RWPE2 (cell line): Measurements from ENCODE around the gene CLTCL1.

ENCODE experiments used
- ATAC-seq: fragments of 200-7000 bp; cut with Tn5 transposase; 3 replicates; pipeline ENCODE4 v1.9.1; 2021; ENCODE audit warnings: low read depth
- DNase-seq: peaks from one replicate; pipeline ENCODE4 v3.0.0-alpha.2; 2020; ENCODE audit warnings: low spot score
- H3K27ac ChIP-seq: fragments of 450-650 bp; 2 replicates; pipeline ENCODE4 v1.5.1; 2017; ENCODE audit warnings: mild to moderate bottlenecking; ENCODE audit not compliant: poor library complexity, severe bottlenecking
- H3K27me3 ChIP-seq: fragments of 250-450 bp; sonication (Bioruptor Pico); 2 replicates; pipeline ENCODE4 v1.5.1; 2021; ENCODE audit warnings: mild to moderate bottlenecking, moderate library complexity; ENCODE audit not compliant: insufficient read depth, poor library complexity, severe bottlenecking
- H3K36me3 ChIP-seq: fragments of 250-450 bp; sonication (Bioruptor Pico); 2 replicates; pipeline ENCODE4 v1.5.1; 2020; ENCODE audit warnings: low read depth, mild to moderate bottlenecking, moderate library complexity
- H3K4me1 ChIP-seq: fragments of 250-450 bp; sonication (Bioruptor Pico); 2 replicates; pipeline ENCODE4 v1.5.1; 2021; ENCODE audit warnings: mild to moderate bottlenecking, moderate library complexity; ENCODE audit not compliant: insufficient read depth, poor library complexity, severe bottlenecking
- H3K4me3 ChIP-seq: fragments of 250-450 bp; sonication (Bioruptor Pico); 2 replicates; pipeline ENCODE4 v1.5.1; 2021; ENCODE audit warnings: mild to moderate bottlenecking, moderate library complexity; ENCODE audit not compliant: severe bottlenecking
- H3K9me3 ChIP-seq: fragments of 250-450 bp; sonication (Bioruptor Pico); 2 replicates; pipeline ENCODE4 v1.5.1; 2021; ENCODE audit warnings: mild to moderate bottlenecking, moderate library complexity; ENCODE audit not compliant: severe bottlenecking
- CTCF ChIP-seq: fragments of 450-650 bp; IDR thresholded peaks from one replicate; pipeline ENCODE4 v1.5.1; 2017; ENCODE audit warnings: mild to moderate bottlenecking, moderate library complexity; ENCODE audit not compliant: poor library complexity, severe bottlenecking

CLTCL1 gene

GRCh38 chr22:19147195-19147780 lies 144.2 kb downstream of the CLTCL1 start:
- TF ChIP-seq CTCF, result no peak
- Histone ChIP-seq H3K9me3 (no peaks in the 10 kb centered on the region), H3K27me3 (peaks cover 40% of the 10 kb centered on the region)

GRCh38 chr22:19146215-19146968 lies 145.1 kb downstream of the CLTCL1 start:
- peaks cover 3% of the 10 kb centered on the region for H3K4me1 ChIP-seq
- H3K27ac ChIP-seq, result no peak overlapping the region
- ATAC-seq (no peak), DNase-seq (no peak)
- TF ChIP-seq CTCF, result no peak
- peaks cover 31% of the 10 kb centered on the region for H3K27me3 ChIP-seq
- H3K36me3 ChIP-seq, result peaks cover 14% of the 10 kb centered on the region
- H3K9me3 ChIP-seq, result no peaks in the 10 kb centered on the region
- no peak overlapping the region for H3K4me3 ChIP-seq

More at GRCh38 chr22:19147195-19147780, 144.2 kb downstream of the CLTCL1 start:
- no peak overlapping the region for H3K27ac ChIP-seq
- H3K36me3 ChIP-seq, result peaks cover 5% of the 10 kb centered on the region
- H3K4me3 ChIP-seq, result no peak overlapping the region
- no peak for ATAC-seq
- no peak for DNase-seq
- peaks cover 3% of the 10 kb centered on the region for H3K4me1 ChIP-seq

GRCh38 chr22:19143967-19144400 lies 147.5 kb downstream of the CLTCL1 start:
- peaks cover 3% of the 10 kb centered on the region for H3K4me1 ChIP-seq
- H3K27ac ChIP-seq, result no peak overlapping the region
- H3K36me3 ChIP-seq, result peaks cover 36% of the 10 kb centered on the region
- peaks cover 14% of the 10 kb centered on the region for H3K27me3 ChIP-seq
- ATAC-seq (no peak), DNase-seq (no peak)
- no peaks in the 10 kb centered on the region for H3K9me3 ChIP-seq
- no peak for TF ChIP-seq CTCF
- H3K4me3 ChIP-seq, result peak overlapping the region; percentile 67

- ATAC-seq (no peak), DNase-seq (no peak)
- peaks cover 6% of the 10 kb centered on the region for H3K27me3 ChIP-seq
- TF ChIP-seq CTCF, result no peak
- H3K4me3 ChIP-seq, result peak overlapping the region; percentile 67
- H3K36me3 ChIP-seq, result peaks cover 43% of the 10 kb centered on the region
- H3K9me3 ChIP-seq, result no peaks in the 10 kb centered on the region
- peaks cover 3% of the 10 kb centered on the region for H3K4me1 ChIP-seq
- no peak overlapping the region for H3K27ac ChIP-seq
These were observed 148.3 kb downstream of the CLTCL1 start for GRCh38 chr22:19143212-19143611.

- ATAC-seq, result no peak
- Histone ChIP-seq H3K4me1 (peaks cover 3% of the 10 kb centered on the region), H3K27ac (no peak overlapping the region), H3K36me3 (peaks cover 48% of the 10 kb centered on the region), H3K9me3 (no peaks in the 10 kb centered on the region), H3K4me3 (no peak overlapping the region), H3K27me3 (no peaks in the 10 kb centered on the region)
- no peak for TF ChIP-seq CTCF
- no peak for DNase-seq
These were observed 149.1 kb downstream of the CLTCL1 start for GRCh38 chr22:19142394-19142793.
